Measurements from ENCODE around the gene TENT5C.
"Not testable (repeated sequence)": the region's sequence is repeated elsewhere in the genome, so short reads cannot be mapped to it uniquely, and the experiment has no call there.

The TENT5C gene

DNA sequence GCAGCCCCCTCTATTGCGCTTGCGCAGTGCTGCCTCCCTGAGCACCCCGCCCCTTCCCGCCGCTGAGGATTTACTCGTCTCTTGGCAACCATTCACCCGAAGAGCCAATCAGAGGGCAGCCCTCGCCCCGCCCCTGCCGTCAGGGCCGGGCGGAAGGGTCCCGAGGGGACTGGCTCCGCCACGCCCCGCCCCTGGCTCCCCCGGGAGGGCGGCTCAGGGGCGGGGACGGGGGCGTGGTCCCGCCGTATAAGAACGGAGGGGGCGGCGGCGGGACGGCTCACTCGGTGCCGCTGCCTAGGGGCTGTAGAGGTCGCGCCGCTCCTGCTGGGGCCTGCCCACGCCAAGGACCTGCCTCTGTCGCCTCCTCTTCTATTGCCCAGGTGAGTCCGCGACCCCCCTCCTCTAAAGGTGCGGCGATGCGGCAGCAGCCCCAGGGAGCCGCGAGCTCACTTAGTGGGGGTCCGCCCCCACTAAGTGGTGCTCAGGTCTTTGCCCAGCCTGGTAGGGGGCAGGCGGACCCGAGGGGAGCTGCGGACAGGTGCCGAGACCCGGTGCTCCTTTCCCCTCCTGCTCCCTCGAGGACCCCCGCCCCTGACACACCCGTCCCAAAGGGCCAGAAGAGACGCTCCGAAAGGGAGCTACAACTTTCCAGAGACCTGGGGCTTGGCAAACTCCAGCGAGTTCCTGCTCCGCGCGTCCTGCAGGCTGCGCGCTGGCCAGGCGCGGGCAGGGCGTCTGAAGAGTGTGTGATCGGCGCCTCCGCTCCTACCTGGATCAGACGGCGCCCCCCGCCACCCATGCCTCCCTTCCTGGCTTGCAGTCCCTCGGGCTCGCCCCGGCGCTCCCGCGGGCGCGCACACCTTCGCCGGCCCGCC is at the start of gene TENT5C:
TSS of gene TENT5C (plus strand) at position 275 of the 875 bp plus-strand sequence. CDS start 16,821 bp downstream, outside the sequence.
- H3K4me3 ChIP-seq (ENCODE audit: low read depth, low read length) = peak within 1 kb of the TSS; percentile 82
- DNase-seq (ENCODE audit: low read depth) = peak; percentile 94
- TF ChIP-seq CTCF (IDR thresholded peaks at IDR 0.05; ENCODE audit: low read depth, low read length) = no peak
- peak; percentile 98 for TF ChIP-seq POLR2A (IDR thresholded peaks at IDR 0.05; ENCODE audit: extremely low read depth, insufficient read length)

GRCh38 chr1:117556341-117556740 is 49.5 kb upstream of the TENT5C start:
- DNase-seq (ENCODE audit: low read depth) = no peak
- TF ChIP-seq POLR2A (IDR thresholded peaks at IDR 0.05; ENCODE audit: extremely low read depth, insufficient read length) = no peak
- TF ChIP-seq CTCF (IDR thresholded peaks at IDR 0.05; ENCODE audit: low read depth, low read length) = no peak
- TF ChIP-seq, protein P1, sequence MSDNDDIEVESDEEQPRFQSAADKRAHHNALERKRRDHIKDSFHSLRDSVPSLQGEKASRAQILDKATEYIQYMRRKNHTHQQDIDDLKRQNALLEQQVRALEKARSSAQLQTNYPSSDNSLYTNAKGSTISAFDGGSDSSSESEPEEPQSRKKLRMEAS (IDR thresholded peaks at IDR 0.05; ENCODE audit: low read depth, low read length) = no peak
- no peak for TF ChIP-seq MYC (IDR thresholded peaks at IDR 0.05; ENCODE audit: low read depth, low read length)
- H3K4me3 ChIP-seq (ENCODE audit: low read depth, low read length) = no peak overlapping the region

GRCh38 chr1:117556976-117557375 is 48.9 kb upstream of the TENT5C start:
- no peak overlapping the region for H3K4me3 ChIP-seq (ENCODE audit: low read depth, low read length)
- no peak for DNase-seq (ENCODE audit: low read depth)
- no peak for TF ChIP-seq POLR2A (IDR thresholded peaks at IDR 0.05; ENCODE audit: extremely low read depth, insufficient read length)
- no peak for TF ChIP-seq MYC (IDR thresholded peaks at IDR 0.05; ENCODE audit: low read depth, low read length)
- TF ChIP-seq, protein P1 (IDR thresholded peaks at IDR 0.05; ENCODE audit: low read depth, low read length) = no peak
- TF ChIP-seq CTCF (IDR thresholded peaks at IDR 0.05; ENCODE audit: low read depth, low read length) = no peak

DNA sequence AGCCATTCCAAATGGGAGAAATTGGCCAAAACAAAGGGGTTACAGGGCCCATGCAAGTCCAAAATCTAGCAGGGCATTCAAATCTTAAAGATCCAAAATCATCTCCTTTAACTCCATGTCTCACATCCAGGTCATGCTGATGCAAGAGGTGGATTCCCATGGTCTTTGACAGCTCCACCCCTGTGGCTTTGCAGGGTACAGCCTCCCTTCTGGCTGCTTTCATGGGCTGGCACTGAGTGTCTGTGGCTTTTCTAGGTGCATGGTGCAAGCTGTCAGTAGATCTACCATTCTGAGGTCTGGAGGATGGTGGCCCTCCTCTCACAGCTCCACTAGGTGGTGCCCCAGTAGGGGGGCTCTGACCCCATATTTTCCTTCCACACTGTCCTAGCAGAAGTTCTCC is 47.4 kb upstream of the TENT5C start:
- H3K4me3 ChIP-seq (ENCODE audit: low read depth, low read length); DNase-seq (ENCODE audit: low read depth): not testable (repeated sequence)

GRCh38 chr1:117559139-117559538 is 46.7 kb upstream of the TENT5C start:
- no peak for TF ChIP-seq MYC (IDR thresholded peaks at IDR 0.05; ENCODE audit: low read depth, low read length)
- no peak overlapping the region for H3K4me3 ChIP-seq (ENCODE audit: low read depth, low read length)
- DNase-seq (ENCODE audit: low read depth) = no peak

DNA sequence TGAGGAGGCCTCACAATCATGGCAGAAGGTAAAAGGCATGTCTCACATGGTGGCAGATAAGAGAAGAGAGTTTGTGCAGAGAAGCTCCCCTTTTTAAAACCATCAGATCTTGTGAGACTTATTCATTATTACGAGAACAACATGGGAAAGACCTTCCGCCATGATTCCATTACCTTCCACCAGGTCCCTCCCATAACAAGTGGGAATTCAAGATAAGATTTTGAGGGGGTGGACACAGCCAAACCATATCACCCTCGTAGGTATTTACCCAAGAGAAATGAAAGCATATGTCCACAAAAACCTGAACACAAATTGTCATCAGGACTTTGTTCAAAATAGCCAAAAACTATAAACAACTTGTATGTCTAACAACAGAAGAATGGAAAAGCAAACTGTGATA is 45.9 kb upstream of the TENT5C start:
- H3K4me3 ChIP-seq (ENCODE audit: low read depth, low read length) = no peak overlapping the region
- TF ChIP-seq CTCF (IDR thresholded peaks at IDR 0.05; ENCODE audit: low read depth, low read length) (no peak), POLR2A (IDR thresholded peaks at IDR 0.05; ENCODE audit: extremely low read depth, insufficient read length) (no peak), MYC (IDR thresholded peaks at IDR 0.05; ENCODE audit: low read depth, low read length) (no peak)
- TF ChIP-seq, protein P1 (IDR thresholded peaks at IDR 0.05; ENCODE audit: low read depth, low read length) = no peak
- no peak for DNase-seq (ENCODE audit: low read depth)

DNA sequence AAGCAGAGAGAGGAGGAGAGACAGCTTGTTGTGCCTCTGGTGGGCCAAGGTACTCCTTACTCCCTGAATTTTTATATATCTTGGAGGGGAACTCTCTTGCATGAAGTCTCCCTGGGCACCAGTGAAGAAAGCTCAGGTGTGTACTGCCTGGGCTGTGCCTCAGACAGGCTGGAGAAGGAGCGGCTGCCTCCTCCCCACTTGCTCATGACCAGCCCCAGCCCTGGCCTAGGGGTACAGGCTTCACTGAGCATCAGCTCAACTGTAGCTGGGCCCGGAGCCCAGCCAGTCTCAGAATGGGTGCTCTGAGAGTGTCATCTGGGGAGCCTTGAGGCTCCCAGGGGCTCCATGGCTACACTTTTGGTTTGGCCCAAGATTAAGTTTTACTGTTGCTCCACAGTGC is 44.8 kb upstream of the TENT5C start:
- no peak overlapping the region for H3K4me3 ChIP-seq (ENCODE audit: low read depth, low read length)
- DNase-seq (ENCODE audit: low read depth) = no peak
- TF ChIP-seq, protein P1 (IDR thresholded peaks at IDR 0.05; ENCODE audit: low read depth, low read length) = no peak
- no peak for TF ChIP-seq CTCF (IDR thresholded peaks at IDR 0.05; ENCODE audit: low read depth, low read length)
- no peak for TF ChIP-seq POLR2A (IDR thresholded peaks at IDR 0.05; ENCODE audit: extremely low read depth, insufficient read length)
- no peak for TF ChIP-seq MYC (IDR thresholded peaks at IDR 0.05; ENCODE audit: low read depth, low read length)

All from NB4 (cell line).